Hippocampal formation (tissue), 2 donors: ENCODE data around the gene SLC2A11.

Experiments
- DNase-seq, 2 donors: peaks; one replicate each; lab custom pipeline; 2025; lab: John Stamatoyannopoulos, UW

The SLC2A11 gene

GRCh38 chr22:23832226-23833016 is 25.3 kb upstream of the SLC2A11 start:
- no peak for DNase-seq

GRCh38 chr22:23833017-23833751 is 24.5 kb upstream of the SLC2A11 start:
- DNase-seq = no peak

- no peak for DNase-seq
Observed at GRCh38 chr22:23833911-23834317, 23.8 kb upstream of the SLC2A11 start.

- no peak for DNase-seq
Observed at GRCh38 chr22:23834406-23834792, 23.3 kb upstream of the SLC2A11 start.

- peak; percentile 51 to 67 for DNase-seq
Observed at GRCh38 chr22:23834793-23835483, 22.7 kb upstream of the SLC2A11 start.

GRCh38 chr22:23835484-23836144 is 22.1 kb upstream of the SLC2A11 start:
- no peak for DNase-seq

- no peak for DNase-seq
Observed at GRCh38 chr22:23836281-23836680, 21.4 kb upstream of the SLC2A11 start.

GRCh38 chr22:23836692-23837495 is 20.8 kb upstream of the SLC2A11 start:
- no peak for DNase-seq

- DNase-seq = no peak
Observed at GRCh38 chr22:23837496-23837859, 20.2 kb upstream of the SLC2A11 start.

GRCh38 chr22:23837911-23838680 is 19.6 kb upstream of the SLC2A11 start:
- no peak for DNase-seq

- peak; percentile 82 to 90 for DNase-seq
Observed at GRCh38 chr22:23838681-23839468, 18.8 kb upstream of the SLC2A11 start, which contains the start of gene DERL3. DERL3 (minus strand) TSS chr22:23839006; CDS start chr22:23838987, 19 bp downstream.

GRCh38 chr22:23840026-23840425 is 17.6 kb upstream of the SLC2A11 start:
- no peak for DNase-seq

- DNase-seq = no peak
Observed at GRCh38 chr22:23841292-23841691, 16.4 kb upstream of the SLC2A11 start.

GRCh38 chr22:23841736-23842445 is 15.8 kb upstream of the SLC2A11 start:
- no peak for DNase-seq

GRCh38 chr22:23842599-23842998 is 15.1 kb upstream of the SLC2A11 start:
- DNase-seq = no peak

GRCh38 chr22:23844739-23845202 is 12.9 kb upstream of the SLC2A11 start:
- DNase-seq = no peak

GRCh38 chr22:23845265-23846080 is 12.2 kb upstream of the SLC2A11 start:
- DNase-seq = no peak

- no peak for DNase-seq
Observed at GRCh38 chr22:23846081-23846469, 11.6 kb upstream of the SLC2A11 start.
